Activated naive CD8-positive, alpha-beta T cell (primary cell): ENCODE data around the gene CFAP65.
A peak's percentile ranks its signal among the peaks of the same experiment; 100 is the strongest.

Experiments used
- H3K27ac Mint-ChIP-seq: one replicate; pipeline ENCODE4 v1.8.0; 2021; ENCODE audit warnings: mixed read lengths
- H3K27me3 Mint-ChIP-seq: one replicate; pipeline ENCODE4 v1.8.0; 2021; ENCODE audit warnings: mixed read lengths
- H3K36me3 Mint-ChIP-seq: one replicate; pipeline ENCODE4 v1.8.0; 2021; ENCODE audit warnings: mixed read lengths
- H3K4me1 Mint-ChIP-seq: one replicate; pipeline ENCODE4 v1.8.0; 2021; ENCODE audit warnings: low read depth, mixed read lengths
- H3K4me3 Mint-ChIP-seq: one replicate; pipeline ENCODE4 v1.8.0; 2021; ENCODE audit warnings: mild to moderate bottlenecking, mixed read lengths
- H3K9me3 Mint-ChIP-seq: one replicate; pipeline ENCODE4 v1.8.0; 2021; ENCODE audit warnings: low read depth, mixed read lengths

Gene CFAP65

DNA sequence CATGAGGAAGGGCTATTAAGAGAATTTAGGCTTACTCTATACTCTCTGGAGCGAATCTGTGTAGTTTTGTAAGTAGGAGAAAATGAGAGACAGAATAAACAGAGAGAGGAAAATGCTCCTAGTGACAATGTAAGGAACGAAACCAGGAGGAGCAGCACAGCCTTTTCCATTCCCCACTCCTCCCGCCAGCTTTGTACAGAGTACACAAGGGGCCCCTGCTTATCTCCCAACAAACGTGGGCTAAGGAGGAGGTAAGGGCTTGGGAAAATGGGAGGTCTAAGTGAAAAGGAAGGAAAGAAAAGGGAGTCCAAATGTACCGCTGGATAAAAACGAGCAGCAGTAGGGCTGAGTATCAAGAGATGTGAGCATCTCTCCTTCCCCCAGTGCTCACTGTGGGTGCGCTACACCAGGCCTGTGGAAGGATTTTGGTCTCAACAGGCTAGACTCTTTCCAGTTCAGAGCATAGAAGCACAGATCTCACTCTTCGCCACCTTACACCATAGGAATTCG, 31.5 kb upstream of the CFAP65 start:
- peaks cover 7% of the 10 kb centered on the region for H3K36me3 Mint-ChIP-seq
- no peaks in the 10 kb centered on the region for H3K27me3 Mint-ChIP-seq
- H3K9me3 Mint-ChIP-seq = no peaks in the 10 kb centered on the region
- no peaks in the 10 kb centered on the region for H3K4me1 Mint-ChIP-seq
- H3K4me3 Mint-ChIP-seq = no peak overlapping the region
- no peak overlapping the region for H3K27ac Mint-ChIP-seq

DNA sequence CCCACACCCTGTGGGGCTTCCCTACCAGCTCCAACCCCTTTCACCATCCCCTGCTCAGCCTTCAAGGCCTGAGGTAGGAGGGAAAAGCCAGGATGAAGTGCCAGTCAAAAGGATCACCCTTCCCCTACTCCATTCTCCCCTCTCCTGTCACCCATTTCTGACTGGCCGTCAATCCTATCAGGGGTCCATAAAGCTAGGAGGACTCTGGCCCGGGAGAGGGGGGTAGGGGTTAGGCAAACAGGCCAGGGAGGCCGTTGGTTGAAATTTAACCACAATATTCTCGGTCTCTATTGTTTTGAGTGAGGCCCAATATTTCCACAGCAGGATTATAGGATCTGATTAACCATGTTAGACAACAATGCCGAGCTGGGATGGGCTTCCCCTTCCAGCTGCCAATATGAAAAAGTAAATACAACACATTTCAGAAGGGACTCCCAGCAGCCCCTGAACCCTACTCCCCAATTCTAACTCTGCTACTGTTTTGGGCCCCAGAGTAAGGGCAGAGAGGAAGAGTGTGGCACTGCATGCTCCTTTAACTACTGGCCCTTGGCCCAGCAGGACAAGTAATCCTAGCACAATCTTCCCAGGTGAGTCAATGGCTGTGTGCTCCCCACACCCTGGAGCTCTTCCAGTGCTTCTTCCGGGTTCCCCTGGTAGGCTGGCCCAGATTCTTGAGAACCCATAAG, 30.0 kb upstream of the CFAP65 start:
- Mint-ChIP-seq H3K4me1 (no peaks in the 10 kb centered on the region), H3K27me3 (no peaks in the 10 kb centered on the region), H3K9me3 (no peaks in the 10 kb centered on the region), H3K4me3 (no peak overlapping the region), H3K27ac (no peak overlapping the region), H3K36me3 (peaks cover 7% of the 10 kb centered on the region)

DNA sequence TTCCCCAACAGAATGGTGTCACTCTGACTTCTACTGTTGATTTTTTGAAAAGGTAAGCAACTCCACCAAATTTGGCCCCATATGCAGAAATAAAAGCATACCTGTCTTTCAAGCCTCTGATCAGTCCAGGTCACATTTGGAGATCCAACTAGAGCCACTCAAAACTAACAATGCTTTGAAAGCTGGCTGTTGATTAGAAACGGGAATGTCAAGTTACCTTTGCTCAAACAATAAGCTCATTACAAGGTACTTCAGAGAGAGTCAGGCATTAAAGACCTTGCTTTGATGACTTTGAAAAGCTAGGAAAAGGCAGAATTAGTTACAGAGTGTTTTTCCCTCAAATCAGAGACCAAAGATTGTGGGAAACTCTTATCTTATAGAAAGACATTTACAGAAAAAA, 24.2 kb upstream of the CFAP65 start:
- Mint-ChIP-seq H3K27me3 (peaks cover 20% of the 10 kb centered on the region), H3K36me3 (peaks cover 4% of the 10 kb centered on the region), H3K4me3 (no peak overlapping the region), H3K27ac (no peak overlapping the region), H3K9me3 (no peaks in the 10 kb centered on the region), H3K4me1 (peaks cover 4% of the 10 kb centered on the region)

DNA sequence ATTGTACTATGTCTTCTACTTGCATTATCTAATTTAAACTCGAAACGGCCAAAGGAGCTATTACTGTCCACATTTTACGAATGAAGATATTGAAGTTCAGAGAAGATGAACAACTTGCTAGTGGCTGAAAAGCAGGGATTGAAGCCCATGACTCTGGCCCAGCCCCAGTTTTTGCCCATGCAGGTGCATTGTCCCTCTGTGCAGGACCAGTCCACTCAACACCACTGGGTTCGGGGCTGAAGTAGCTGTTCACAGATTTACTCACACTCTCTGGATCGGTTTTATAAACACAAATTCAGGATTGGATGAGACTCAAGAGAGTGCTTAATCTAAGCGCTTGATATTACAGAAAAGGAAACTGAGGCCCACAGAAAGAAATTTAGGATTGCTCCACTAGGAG, 20.8 kb upstream of the CFAP65 start:
- H3K9me3 Mint-ChIP-seq = no peaks in the 10 kb centered on the region
- no peaks in the 10 kb centered on the region for H3K36me3 Mint-ChIP-seq
- H3K4me1 Mint-ChIP-seq = peaks cover 21% of the 10 kb centered on the region
- no peak overlapping the region for H3K27ac Mint-ChIP-seq
- H3K4me3 Mint-ChIP-seq = no peak overlapping the region
- H3K27me3 Mint-ChIP-seq = peaks cover 25% of the 10 kb centered on the region

DNA sequence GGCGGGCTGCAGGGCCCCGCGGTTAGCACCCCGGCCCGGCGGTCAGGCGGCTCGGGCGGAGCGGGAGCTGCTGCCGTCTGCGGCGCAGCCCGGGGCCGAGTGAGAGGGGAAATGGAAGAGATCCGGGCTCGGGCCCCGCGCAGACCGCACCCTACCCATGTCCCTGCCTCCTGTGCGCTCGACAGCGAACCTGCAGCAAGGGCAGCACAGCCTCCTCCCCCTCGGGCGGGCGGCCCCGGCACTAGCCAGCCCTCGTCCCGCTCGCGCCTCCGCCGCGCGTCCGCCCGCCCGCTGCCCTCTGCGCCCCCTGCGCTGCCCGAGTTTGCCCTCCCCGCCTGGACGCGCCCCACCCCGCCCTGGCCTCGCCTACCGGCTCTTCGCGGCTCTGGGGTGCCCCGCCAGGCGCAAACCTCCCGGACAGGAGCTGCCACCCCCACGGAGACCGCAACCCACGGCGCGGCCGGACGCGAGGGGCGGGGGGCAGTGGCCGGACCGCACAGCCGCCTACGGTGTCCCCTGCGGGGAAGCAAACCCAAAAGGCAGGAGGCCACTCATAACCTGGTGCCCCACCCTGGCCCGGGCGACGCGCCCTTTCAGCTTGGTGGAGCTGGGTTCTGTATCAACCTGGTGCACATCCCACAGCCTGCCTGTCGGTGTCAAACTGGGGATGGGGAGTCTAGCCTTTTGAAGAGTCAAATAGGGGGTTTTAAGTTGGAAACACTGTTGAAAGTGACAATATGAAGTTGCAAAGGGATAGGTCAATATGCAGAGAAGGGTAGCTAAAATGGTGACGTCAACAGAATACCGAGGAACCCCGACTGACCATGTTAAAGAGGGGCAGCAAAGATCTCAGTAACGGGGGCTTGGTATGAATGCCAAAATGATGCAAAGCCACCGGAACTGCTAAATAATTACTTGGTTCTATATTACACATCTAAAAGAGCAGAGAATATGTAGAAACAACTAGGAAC, 19.8 kb upstream of the CFAP65 start, which contains the start of gene IHH:
Gene IHH, minus strand, starts transcription at position 101 of the 971 bp plus-strand sequence. CDS start 454 bp downstream, outside the sequence.
- Mint-ChIP-seq H3K27ac (no peak within 1 kb of the TSS), H3K36me3 (no peaks in the 10 kb centered on the region), H3K27me3 (peaks cover 31% of the 10 kb centered on the region), H3K9me3 (no peaks in the 10 kb centered on the region), H3K4me1 (peaks cover 21% of the 10 kb centered on the region), H3K4me3 (peak within 1 kb of the TSS; percentile 68)

DNA sequence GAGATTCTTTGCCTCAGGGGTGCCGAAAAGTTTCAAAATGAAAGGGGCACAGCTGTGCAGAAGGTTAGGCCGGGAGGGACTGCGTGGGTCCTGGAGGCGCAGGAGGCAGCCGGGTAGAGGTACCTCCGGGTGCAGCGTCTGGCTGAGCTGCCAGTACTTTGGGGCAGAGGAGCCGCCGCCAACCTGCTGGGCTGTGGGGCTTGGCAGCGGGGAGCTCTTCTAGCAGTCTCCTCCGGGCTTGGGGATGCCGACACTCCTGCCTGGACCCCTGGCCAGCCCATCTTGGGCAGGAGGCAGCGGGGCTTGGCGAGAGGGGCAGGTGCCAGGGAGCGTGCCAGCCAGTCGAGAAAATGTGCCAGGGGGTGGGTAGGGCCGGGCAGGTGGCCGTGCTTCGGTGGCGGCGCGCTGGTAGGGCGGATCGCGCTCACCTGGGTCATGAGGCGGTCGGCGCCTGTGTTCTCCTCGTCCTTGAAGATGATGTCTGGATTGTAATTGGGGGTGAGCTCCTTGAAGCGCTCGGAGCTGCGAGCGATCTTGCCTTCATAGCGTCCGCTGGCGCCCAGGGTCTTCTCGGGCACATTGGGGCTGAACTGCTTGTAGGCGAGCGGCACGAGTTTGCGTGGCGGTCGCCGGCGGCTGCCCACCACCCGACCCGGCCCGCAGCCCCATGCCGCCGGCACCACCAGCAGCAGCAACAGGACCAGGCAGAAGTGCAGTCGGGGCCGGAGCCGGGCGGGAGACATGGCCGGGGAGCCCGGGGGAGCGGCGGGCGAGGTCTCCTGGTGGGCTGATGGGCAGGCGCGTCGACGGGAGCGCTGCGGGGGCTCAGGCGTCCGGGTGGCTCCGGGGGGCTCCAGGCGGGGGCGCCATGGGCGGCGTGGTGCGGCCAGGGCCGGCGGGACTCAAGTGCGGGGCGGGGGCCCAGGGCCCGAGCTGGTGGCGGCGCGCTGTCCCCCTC, 18.7 kb upstream of the CFAP65 start:
- H3K9me3 Mint-ChIP-seq = no peaks in the 10 kb centered on the region
- H3K27ac Mint-ChIP-seq = no peak overlapping the region
- H3K36me3 Mint-ChIP-seq = no peaks in the 10 kb centered on the region
- peak overlapping the region; percentile 68 for H3K4me3 Mint-ChIP-seq
- peaks cover 32% of the 10 kb centered on the region for H3K27me3 Mint-ChIP-seq
- peaks cover 21% of the 10 kb centered on the region for H3K4me1 Mint-ChIP-seq

DNA sequence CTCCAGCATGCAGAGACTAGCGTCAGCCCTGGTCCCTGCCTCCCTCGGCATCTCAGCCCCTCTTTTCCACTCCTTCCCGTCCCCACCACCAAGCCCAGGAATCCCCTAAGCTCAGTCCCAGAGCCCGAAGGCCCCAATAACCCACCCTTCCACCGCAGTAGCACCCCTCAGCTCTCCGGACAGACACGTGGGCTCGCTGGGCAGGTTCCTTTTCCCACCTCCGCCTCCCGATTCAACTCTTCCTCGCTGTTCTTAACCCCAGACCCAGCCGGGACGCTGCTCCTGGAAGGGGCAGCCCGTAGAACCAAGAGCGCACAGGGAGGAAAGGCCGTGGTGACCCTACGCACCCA, 18.0 kb upstream of the CFAP65 start:
- Mint-ChIP-seq H3K27me3 (peaks cover 35% of the 10 kb centered on the region), H3K4me3 (peak overlapping the region; percentile 68), H3K36me3 (no peaks in the 10 kb centered on the region), H3K9me3 (no peaks in the 10 kb centered on the region), H3K4me1 (peaks cover 21% of the 10 kb centered on the region), H3K27ac (no peak overlapping the region)

DNA sequence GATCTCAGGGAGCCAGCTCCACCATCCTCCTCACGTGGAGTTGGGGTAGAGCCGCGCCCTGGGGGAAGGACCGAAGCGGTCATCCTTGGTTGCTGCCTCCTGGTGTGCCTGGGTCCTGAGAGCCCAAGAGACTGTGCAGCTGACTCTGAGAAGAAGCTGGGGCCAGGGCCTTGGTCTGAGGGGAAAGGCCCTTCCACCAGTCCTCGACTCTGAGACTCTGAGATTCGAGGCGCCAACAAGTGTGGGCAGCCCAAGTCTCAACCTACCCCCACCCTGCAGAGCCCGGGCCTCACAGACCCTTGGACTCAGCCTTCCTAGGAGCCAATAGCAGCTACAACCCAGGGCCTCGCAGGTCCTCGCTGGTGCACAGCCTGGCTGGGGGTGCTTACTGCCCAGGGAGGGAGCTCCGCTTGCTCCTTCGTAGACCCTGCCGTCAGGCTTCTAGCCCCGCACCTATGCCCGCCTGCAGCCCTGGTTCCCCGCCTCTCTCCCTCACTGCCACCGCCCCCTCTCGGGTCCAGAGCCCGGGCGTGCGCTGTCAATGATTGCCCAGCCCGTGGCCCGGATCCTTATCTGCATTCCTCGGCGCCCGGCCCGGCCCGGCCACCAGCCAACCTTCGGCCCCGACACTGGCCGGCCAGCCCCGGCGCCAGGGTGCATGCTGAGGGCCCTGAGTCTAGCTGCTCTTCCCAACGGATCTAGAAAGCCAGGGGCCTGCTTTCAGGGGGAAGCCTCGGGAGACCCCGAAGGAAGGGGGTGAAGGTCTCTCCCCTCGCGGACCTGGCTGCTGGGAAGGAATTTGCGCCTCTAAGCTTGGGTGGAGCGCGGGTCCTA, 17.4 kb upstream of the CFAP65 start:
- H3K27ac Mint-ChIP-seq = no peak overlapping the region
- peaks cover 21% of the 10 kb centered on the region for H3K4me1 Mint-ChIP-seq
- H3K27me3 Mint-ChIP-seq = peaks cover 35% of the 10 kb centered on the region
- H3K9me3 Mint-ChIP-seq = no peaks in the 10 kb centered on the region
- no peaks in the 10 kb centered on the region for H3K36me3 Mint-ChIP-seq
- H3K4me3 Mint-ChIP-seq = peak overlapping the region; percentile 27

DNA sequence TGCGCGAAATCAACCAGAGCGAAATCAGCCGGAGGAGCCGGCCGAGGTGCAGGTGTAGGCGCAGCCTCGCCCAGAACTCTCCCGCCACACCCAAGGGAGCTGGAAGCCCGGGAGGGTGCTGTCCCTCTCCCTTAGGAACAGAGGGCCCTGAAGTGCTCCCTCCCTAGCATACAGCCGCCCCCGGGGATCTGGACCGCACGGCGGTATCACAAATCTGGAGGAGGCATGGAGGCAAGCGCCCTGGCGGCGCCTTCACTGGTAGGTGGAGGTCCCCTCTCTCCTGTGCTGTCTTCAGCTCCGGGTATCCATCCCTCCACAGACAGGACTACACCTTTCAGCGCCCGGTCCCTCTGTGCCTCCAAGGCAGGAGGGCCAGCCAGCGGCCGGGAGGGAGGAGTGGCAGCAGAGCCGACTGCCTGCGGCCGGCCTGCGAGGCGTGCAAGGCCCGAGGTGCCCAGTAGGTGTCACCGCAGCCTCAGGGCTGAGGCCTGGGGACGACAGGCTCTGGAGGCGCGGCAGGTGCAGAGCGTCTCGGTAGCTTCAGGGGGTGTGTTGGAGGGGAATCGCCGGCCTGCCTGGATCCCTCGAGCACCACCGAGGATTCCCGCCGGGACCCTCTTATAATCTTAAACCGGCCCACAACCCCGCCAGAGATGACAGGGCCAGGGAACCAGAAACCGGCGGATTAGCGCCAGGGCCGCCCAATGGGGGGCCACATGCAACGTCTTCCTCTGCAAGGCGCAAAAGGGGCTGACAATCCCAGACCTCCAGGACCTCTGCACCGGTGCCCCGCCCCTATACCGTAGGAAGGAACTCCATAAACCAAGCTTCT, 16.6 kb upstream of the CFAP65 start:
- peaks cover 32% of the 10 kb centered on the region for H3K27me3 Mint-ChIP-seq

DNA sequence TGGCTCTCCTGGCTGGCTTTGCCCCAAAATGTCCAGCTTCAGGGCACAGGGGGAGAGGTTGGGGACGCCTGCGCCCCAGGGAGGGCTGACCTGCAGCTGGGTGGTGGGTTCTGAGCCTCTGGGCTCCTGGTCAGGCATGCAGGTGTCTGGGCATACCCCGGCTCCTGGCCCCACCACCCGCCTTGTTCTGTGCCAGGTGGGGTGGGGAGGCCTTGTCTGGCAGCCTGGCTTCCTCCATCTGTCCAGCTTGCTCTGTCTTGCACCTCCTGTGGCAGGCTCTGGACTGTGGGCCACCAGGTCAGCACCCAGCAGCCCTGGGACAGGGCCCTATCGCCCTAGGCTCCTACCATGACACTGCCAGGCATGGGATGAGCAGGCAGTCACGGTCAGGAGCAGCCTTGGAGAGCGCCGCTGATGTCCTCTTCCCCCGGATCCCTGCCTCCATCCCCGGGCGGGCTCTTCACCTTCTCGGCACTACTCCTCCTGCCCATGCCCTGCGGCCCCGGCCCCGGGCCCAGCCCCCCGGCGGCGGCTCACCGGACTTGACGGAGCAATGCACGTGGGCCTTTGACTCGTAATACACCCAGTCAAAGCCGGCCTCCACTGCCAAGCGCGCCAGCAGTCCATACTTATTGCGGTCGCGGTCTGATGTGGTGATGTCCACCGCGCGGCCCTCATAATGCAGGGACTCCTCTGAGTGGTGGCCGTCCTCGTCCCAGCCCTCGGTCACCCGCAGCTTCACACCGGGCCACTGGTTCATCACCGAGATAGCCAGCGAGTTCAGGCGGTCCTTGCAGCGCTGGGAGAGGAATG, 15.8 kb upstream of the CFAP65 start:
- no peak overlapping the region for H3K4me3 Mint-ChIP-seq
- H3K36me3 Mint-ChIP-seq = no peaks in the 10 kb centered on the region
- H3K9me3 Mint-ChIP-seq = no peaks in the 10 kb centered on the region
- peaks cover 30% of the 10 kb centered on the region for H3K27me3 Mint-ChIP-seq
- H3K4me1 Mint-ChIP-seq = peaks cover 21% of the 10 kb centered on the region
- H3K27ac Mint-ChIP-seq = no peak overlapping the region

More for the DNA sequence above, 16.6 kb upstream of the CFAP65 start:
- peaks cover 21% of the 10 kb centered on the region for H3K4me1 Mint-ChIP-seq
- no peaks in the 10 kb centered on the region for H3K36me3 Mint-ChIP-seq
- H3K4me3 Mint-ChIP-seq = peak overlapping the region; percentile 59
- H3K9me3 Mint-ChIP-seq = no peaks in the 10 kb centered on the region
- H3K27ac Mint-ChIP-seq = no peak overlapping the region

DNA sequence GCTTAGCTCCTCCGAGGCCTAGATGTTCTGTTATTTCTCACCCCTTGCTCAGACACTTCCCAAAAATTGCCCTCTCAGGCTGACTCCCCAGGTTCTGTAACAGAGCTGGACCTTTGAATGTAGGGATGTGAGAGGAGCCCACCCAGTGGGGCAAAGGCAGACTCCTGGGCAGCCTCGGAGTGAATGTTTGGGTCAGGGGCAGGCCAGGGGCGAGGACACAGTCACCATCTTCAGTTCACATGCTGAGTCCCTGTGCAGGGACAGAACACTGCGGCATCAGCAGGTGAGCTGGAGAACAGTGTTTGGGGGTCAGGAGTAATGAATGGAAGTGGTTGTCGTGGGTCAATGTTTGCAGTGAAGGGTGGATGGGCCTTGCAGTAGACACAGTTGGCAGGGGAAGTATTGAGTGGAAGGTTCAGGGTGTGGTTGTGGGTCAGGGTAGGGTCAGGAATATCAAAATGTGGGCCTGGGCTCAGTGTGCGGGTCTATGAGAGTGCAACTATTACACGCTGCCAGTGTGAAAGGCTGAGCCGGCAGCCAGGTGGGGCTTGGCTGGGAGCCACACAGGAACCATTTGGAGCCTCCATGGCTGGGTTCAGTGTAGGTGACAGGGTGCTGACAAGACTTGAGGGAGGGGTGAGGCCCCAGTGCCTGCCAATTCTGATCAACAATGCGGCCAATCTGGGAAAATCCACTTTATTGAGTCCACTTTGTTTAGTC, 15.0 kb upstream of the CFAP65 start:
- peaks cover 25% of the 10 kb centered on the region for H3K27me3 Mint-ChIP-seq

More for the DNA sequence above, 15.0 kb upstream of the CFAP65 start:
- Mint-ChIP-seq H3K9me3 (no peaks in the 10 kb centered on the region), H3K27ac (no peak overlapping the region), H3K36me3 (no peaks in the 10 kb centered on the region), H3K4me1 (peaks cover 19% of the 10 kb centered on the region), H3K4me3 (no peak overlapping the region)
